ENCODE data around the gene EEFSEC. TPM values are rescaled to one million over a fixed set of nuclear protein-coding genes. Genes with fewer than 3 reads are reported as not detected.

The EEFSEC gene
- total RNA-seq, 1 experiment from 2014 or later: 15.4 TPM

GRCh38 chr3:128254066-128254590 lies 100.8 kb downstream of the EEFSEC start:
- H3K27me3 ChIP-seq (ENCODE audit: control insufficient read depth, insufficient read depth, low read length): no peaks in the 10 kb centered on the region
- intact Hi-C loops (cut with micrococcal nuclease; ENCODE audit: unreplicated experiment): no loop called here
- no peak overlapping the region for H3K27ac ChIP-seq (ENCODE audit: low read length)
- H3K4me3 ChIP-seq (ENCODE audit: low read depth in 2 of 2, low read length in 2 of 2): no peak overlapping the region
- BruUV-seq (replicated peaks): no TSS peak
- H3K36me3 ChIP-seq (ENCODE audit: control insufficient read depth, insufficient read depth, low read length): no peaks in the 10 kb centered on the region
- H3K9me3 ChIP-seq (ENCODE audit: control insufficient read depth, insufficient read depth, low read depth, low read length): no peaks in the 10 kb centered on the region
- DNase-seq (ENCODE audit: low read depth, low spot score) (no peak), ATAC-seq (no peak)
- no peaks in the 10 kb centered on the region for H3K4me1 ChIP-seq (ENCODE audit: control insufficient read depth, insufficient read depth, low read length)
- POLR2A ChIA-PET: no interaction called here
- in situ Hi-C loops (cut with HindIII; ENCODE audit: low pct_unique_long_range_greater_than_20kb, low sequenced_read_pairs): no loop called here
- TF ChIP-seq SIN3A (IDR thresholded peaks at IDR 0.05; ENCODE audit: borderline replicate concordance, insufficient read depth, low read depth, low read length) (no peak), CTCF (IDR thresholded peaks at IDR 0.05) (no peak), REST (IDR thresholded peaks at IDR 0.05; ENCODE audit: insufficient read depth in 1 of 2, low read depth in 2 of 2, low read length in 1 of 2) (no peak), TCF7L2 (IDR thresholded peaks at IDR 0.05; ENCODE audit: low read depth, low read length) (no peak), POLR2AphosphoS5 (IDR thresholded peaks at IDR 0.05; ENCODE audit: low read depth, low read length) (no peak)
- CTCF ChIA-PET: no interaction called here

GRCh38 chr3:128254967-128255366 lies 101.7 kb downstream of the EEFSEC start:
- CTCF ChIA-PET: no interaction called here

More at GRCh38 chr3:128254967-128255366, 101.7 kb downstream of the EEFSEC start:
- ATAC-seq (no peak), DNase-seq (ENCODE audit: low read depth, low spot score) (no peak)
- intact Hi-C loops (cut with micrococcal nuclease; ENCODE audit: unreplicated experiment) (no loop called here), in situ Hi-C loops (cut with HindIII; ENCODE audit: low pct_unique_long_range_greater_than_20kb, low sequenced_read_pairs) (no loop called here)
- POLR2A ChIA-PET: no interaction called here
- no peak for TF ChIP-seq REST (IDR thresholded peaks at IDR 0.05; ENCODE audit: insufficient read depth in 1 of 2, low read depth in 2 of 2, low read length in 1 of 2)
- no peak for TF ChIP-seq SIN3A (IDR thresholded peaks at IDR 0.05; ENCODE audit: borderline replicate concordance, insufficient read depth, low read depth, low read length)
- no peak for TF ChIP-seq TCF7L2 (IDR thresholded peaks at IDR 0.05; ENCODE audit: low read depth, low read length)
- no peak for TF ChIP-seq POLR2AphosphoS5 (IDR thresholded peaks at IDR 0.05; ENCODE audit: low read depth, low read length)
- no peak for TF ChIP-seq CTCF (IDR thresholded peaks at IDR 0.05)
- Histone ChIP-seq H3K27me3 (ENCODE audit: control insufficient read depth, insufficient read depth, low read length) (no peaks in the 10 kb centered on the region), H3K4me1 (ENCODE audit: control insufficient read depth, insufficient read depth, low read length) (no peaks in the 10 kb centered on the region), H3K27ac (ENCODE audit: low read length) (no peak overlapping the region), H3K9me3 (ENCODE audit: control insufficient read depth, insufficient read depth, low read depth, low read length) (no peaks in the 10 kb centered on the region), H3K4me3 (ENCODE audit: low read depth in 2 of 2, low read length in 2 of 2) (no peak overlapping the region), H3K36me3 (ENCODE audit: control insufficient read depth, insufficient read depth, low read length) (no peaks in the 10 kb centered on the region)
- BruUV-seq (replicated peaks): no TSS peak

Data from Panc1 (cell line).